IgD-negative memory B cell (primary cell): ENCODE measurements around the gene RSRC1. TPM values are rescaled to one million over a fixed set of nuclear protein-coding genes. Genes with fewer than 3 reads are reported as not detected.
A peak's percentile ranks its signal among the peaks of the same experiment; 100 is the strongest.

Source experiments
- H3K27ac Mint-ChIP-seq, 3 donors: one replicate each; pipeline ENCODE4 v1.8.0; 2020 to 2022; ENCODE audit warnings: mild to moderate bottlenecking in 3 of 3, mixed read lengths in 3 of 3, moderate library complexity in 1 of 3
- H3K27me3 Mint-ChIP-seq: one replicate; pipeline ENCODE4 v1.8.0; 2021; ENCODE audit warnings: mixed read lengths
- H3K36me3 Mint-ChIP-seq: one replicate; pipeline ENCODE4 v1.8.0; 2020; ENCODE audit warnings: mild to moderate bottlenecking, mixed read lengths
- H3K4me1 Mint-ChIP-seq, 3 donors: one replicate each; pipeline ENCODE4 v1.8.0; 2020 to 2022; ENCODE audit warnings: mixed read lengths in 3 of 3, mild to moderate bottlenecking in 1 of 3
- H3K4me3 Mint-ChIP-seq, 4 donors: one replicate each; pipeline ENCODE4 v1.8.0; 2020 to 2022; ENCODE audit warnings: mild to moderate bottlenecking in 4 of 4, mixed read lengths in 4 of 4, moderate library complexity in 3 of 4
- H3K9me3 Mint-ChIP-seq, 3 donors: one replicate each; pipeline ENCODE4 v1.8.0; 2020 to 2021; ENCODE audit warnings: mixed read lengths in 3 of 3, mild to moderate bottlenecking in 1 of 3
- polyA plus RNA-seq: library from polyadenylated mRNA; unstranded; fragments of 300-500 nt; fragmentation: Illumina TruSeq; gene quantifications from one replicate; pipeline ENCODE4 v1.2.3, GENCODE V29; 2021

RSRC1 gene
- polyA plus RNA-seq, 1 donor from 2014 or later = 42.3 TPM

DNA sequence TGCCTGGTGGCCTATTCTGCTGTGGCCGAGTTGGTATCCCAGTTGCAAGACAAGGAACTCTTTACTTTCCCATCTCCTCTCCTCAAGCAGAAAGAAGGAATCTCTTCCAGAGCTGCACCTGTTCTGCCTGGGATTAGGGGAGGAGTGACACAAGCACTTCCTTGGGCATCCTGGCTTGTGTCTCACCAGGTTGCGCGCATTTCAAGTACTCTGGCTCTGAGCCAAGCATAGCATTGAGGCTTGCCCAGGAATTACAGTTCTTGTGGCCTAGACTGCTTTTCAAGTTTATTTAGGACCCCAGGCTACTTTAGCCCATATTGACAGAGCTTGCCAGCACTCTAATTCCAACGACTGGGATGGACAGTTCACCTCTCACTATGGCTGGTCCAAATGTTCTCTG lies 150.5 kb downstream of the RSRC1 start:
- no peaks in the 10 kb centered on the region for H3K27me3 Mint-ChIP-seq
- no peak overlapping the region for H3K27ac Mint-ChIP-seq
- H3K4me3 Mint-ChIP-seq = no peak overlapping the region
- peaks cover 24% of the 10 kb centered on the region for H3K36me3 Mint-ChIP-seq
- H3K4me1 Mint-ChIP-seq = peaks cover 2 to 8% (median 3%) of the 10 kb centered on the region in 3 donors
- H3K9me3 Mint-ChIP-seq = peaks cover 0 to 29% (median 12%) of the 10 kb centered on the region in 3 donors

- Mint-ChIP-seq H3K27ac (no peak overlapping the region), H3K9me3 (peaks cover 0 to 27% (median 9%) of the 10 kb centered on the region in 3 donors), H3K27me3 (no peaks in the 10 kb centered on the region), H3K36me3 (peaks cover 24% of the 10 kb centered on the region), H3K4me3 (no peak overlapping the region), H3K4me1 (peaks cover 2 to 8% (median 3%) of the 10 kb centered on the region in 3 donors)
These were observed 151.6 kb downstream of the RSRC1 start for GRCh38 chr3:158261371-158261991.

DNA sequence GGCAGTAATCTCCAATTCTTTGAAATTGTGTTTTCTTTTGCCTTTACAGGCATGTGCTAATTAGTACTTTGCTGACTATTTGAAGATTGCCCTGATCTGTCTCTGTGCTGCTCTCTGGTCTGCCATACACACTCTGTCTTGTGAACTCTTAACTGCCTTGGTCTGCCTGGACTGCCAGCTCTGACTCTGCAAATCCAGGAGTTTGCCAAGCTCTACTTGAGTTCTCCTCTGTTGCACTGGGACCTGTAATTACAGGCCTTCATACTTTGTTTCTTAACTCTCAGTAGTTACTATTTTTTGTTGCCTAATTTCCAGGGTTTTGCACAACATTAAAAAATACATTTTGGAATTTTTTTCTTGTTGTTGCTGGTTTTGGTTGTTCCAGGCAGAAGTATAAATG lies 155.0 kb downstream of the RSRC1 start:
- peaks cover 0 to 2% (median 0%) of the 10 kb centered on the region in 3 donors for H3K4me1 Mint-ChIP-seq
- H3K4me3 Mint-ChIP-seq = no peak overlapping the region
- peaks cover 20% of the 10 kb centered on the region for H3K36me3 Mint-ChIP-seq
- peaks cover 0 to 27% (median 23%) of the 10 kb centered on the region in 3 donors for H3K9me3 Mint-ChIP-seq
- no peaks in the 10 kb centered on the region for H3K27me3 Mint-ChIP-seq
- H3K27ac Mint-ChIP-seq = no peak overlapping the region

- Mint-ChIP-seq H3K9me3 (peaks cover 0 to 23% (median 23%) of the 10 kb centered on the region in 3 donors), H3K4me3 (peak overlapping the region in 1 of 4 donors; percentile 74), H3K27me3 (no peaks in the 10 kb centered on the region), H3K27ac (no peak overlapping the region), H3K36me3 (peaks cover 16% of the 10 kb centered on the region), H3K4me1 (peaks cover 0 to 2% (median 0%) of the 10 kb centered on the region in 3 donors)
These were observed 157.1 kb downstream of the RSRC1 start for GRCh38 chr3:158267015-158267414.

DNA sequence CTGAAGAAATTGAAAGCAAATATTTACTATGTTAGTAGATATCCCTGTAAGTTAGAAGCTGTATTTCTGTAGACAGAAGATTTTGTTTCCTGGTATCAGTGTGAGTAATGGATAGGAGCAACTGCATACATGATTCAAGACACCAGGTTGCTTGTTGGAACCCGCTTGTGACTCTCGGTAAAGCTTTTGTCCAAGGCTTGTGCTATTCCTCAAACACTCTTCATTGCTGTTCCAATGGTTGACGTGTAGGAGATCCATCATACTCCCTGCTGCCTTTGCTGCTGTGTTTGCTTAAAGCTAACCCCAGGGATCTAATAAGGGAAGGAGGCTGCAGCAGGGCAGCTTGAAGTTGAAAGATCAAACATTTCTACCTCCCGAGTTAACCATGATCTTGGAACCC lies 160.1 kb downstream of the RSRC1 start:
- Mint-ChIP-seq H3K27ac (no peak overlapping the region), H3K27me3 (no peaks in the 10 kb centered on the region), H3K4me1 (no peaks in the 10 kb centered on the region), H3K9me3 (peaks cover 0 to 19% (median 14%) of the 10 kb centered on the region in 3 donors), H3K36me3 (peaks cover 11% of the 10 kb centered on the region), H3K4me3 (no peak overlapping the region)

DNA sequence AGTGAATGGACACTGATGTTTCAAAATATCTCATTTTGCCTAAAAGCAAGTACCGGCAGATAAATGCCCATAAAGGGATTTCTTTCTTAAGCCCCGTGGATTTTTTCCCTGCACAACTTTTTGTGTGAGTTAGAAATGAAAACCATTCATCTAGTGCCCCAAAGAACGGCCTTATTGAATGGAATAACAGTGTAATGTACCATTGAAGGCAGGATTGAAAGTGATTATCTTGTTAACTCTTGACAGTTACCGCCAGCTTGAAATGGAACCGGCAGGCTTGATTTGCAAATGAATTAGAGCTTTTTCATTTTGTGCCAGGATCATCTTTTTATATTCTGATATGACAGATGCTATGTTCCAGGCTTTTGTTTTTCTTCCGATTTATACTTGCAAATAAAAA lies 162.2 kb downstream of the RSRC1 start:
- no peaks in the 10 kb centered on the region for H3K4me1 Mint-ChIP-seq
- peaks cover 13% of the 10 kb centered on the region for H3K36me3 Mint-ChIP-seq
- no peak overlapping the region for H3K27ac Mint-ChIP-seq
- H3K9me3 Mint-ChIP-seq = peaks cover 0 to 12% (median 10%) of the 10 kb centered on the region in 3 donors
- H3K4me3 Mint-ChIP-seq = no peak overlapping the region
- no peaks in the 10 kb centered on the region for H3K27me3 Mint-ChIP-seq

- Mint-ChIP-seq H3K4me1 (no peaks in the 10 kb centered on the region), H3K27me3 (no peaks in the 10 kb centered on the region), H3K27ac (no peak overlapping the region), H3K9me3 (no peaks in the 10 kb centered on the region), H3K36me3 (peaks cover 21% of the 10 kb centered on the region), H3K4me3 (no peak overlapping the region)
These were observed 163.8 kb downstream of the RSRC1 start for GRCh38 chr3:158273656-158274055.

- H3K27me3 Mint-ChIP-seq = no peaks in the 10 kb centered on the region
- peaks cover 19% of the 10 kb centered on the region for H3K36me3 Mint-ChIP-seq
These were observed 168.3 kb downstream of the RSRC1 start for GRCh38 chr3:158278187-158278586.

DNA sequence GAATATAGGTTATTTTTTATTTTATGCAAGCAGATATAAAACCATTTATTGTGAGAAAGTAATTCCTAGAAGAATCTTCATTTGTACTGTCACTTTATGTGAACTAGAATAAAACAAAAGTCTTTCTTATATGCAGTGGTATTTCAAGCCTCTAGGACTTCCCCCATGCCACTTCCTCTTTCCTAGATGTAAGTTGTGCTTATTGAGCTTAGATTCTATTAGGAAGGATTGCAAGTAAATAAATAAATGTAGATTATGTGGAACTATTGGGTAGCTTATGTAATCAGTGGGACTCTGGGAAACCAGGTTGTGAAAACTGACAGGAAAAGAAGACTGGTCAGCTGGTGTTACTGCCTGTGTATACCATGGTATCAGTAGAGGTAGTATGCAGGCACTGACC lies 169.7 kb downstream of the RSRC1 start:
- no peak overlapping the region for H3K4me3 Mint-ChIP-seq
- H3K36me3 Mint-ChIP-seq = peaks cover 19% of the 10 kb centered on the region
- no peak overlapping the region for H3K27ac Mint-ChIP-seq
- no peaks in the 10 kb centered on the region for H3K27me3 Mint-ChIP-seq
- peaks cover 1 to 3% (median 2%) of the 10 kb centered on the region in 3 donors for H3K4me1 Mint-ChIP-seq
- peaks cover 0 to 5% (median 4%) of the 10 kb centered on the region in 3 donors for H3K9me3 Mint-ChIP-seq

More at GRCh38 chr3:158278187-158278586, 168.3 kb downstream of the RSRC1 start:
- Mint-ChIP-seq H3K27ac (no peak overlapping the region), H3K9me3 (peaks cover 0 to 5% (median 4%) of the 10 kb centered on the region in 3 donors), H3K4me1 (peaks cover 1 to 3% (median 2%) of the 10 kb centered on the region in 3 donors), H3K4me3 (no peak overlapping the region)

GRCh38 chr3:158295771-158296170 lies 185.9 kb downstream of the RSRC1 start:
- Mint-ChIP-seq H3K4me3 (no peak overlapping the region), H3K36me3 (peaks cover 6% of the 10 kb centered on the region), H3K27me3 (no peaks in the 10 kb centered on the region), H3K27ac (no peak overlapping the region), H3K9me3 (no peaks in the 10 kb centered on the region), H3K4me1 (peaks cover 0 to 1% (median 0%) of the 10 kb centered on the region in 3 donors)

DNA sequence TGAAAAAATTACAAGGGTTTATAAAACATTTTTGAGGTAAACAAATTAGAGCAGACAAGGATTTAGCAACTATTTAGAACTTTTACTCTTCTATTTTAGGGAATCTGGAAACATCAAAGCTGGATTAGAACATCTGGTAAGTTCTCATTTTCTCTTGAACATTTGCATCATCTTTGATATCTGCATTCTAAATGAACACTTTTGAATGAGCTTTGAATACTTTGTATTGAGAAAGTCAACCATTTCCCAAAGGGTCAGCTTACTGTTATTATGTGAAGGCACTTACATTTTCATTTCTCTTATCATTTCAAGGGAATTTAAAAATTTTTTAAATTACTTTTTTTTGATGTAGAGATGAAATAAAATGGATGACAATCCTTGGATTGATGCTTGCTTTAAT lies 188.1 kb downstream of the RSRC1 start:
- H3K27me3 Mint-ChIP-seq = no peaks in the 10 kb centered on the region
- H3K4me3 Mint-ChIP-seq = no peak overlapping the region
- H3K9me3 Mint-ChIP-seq = no peaks in the 10 kb centered on the region
- H3K36me3 Mint-ChIP-seq = peaks cover 6% of the 10 kb centered on the region
- H3K4me1 Mint-ChIP-seq = peaks cover 0 to 1% (median 0%) of the 10 kb centered on the region in 3 donors
- no peak overlapping the region for H3K27ac Mint-ChIP-seq

GRCh38 chr3:158308236-158308928 lies 198.5 kb downstream of the RSRC1 start:
- Mint-ChIP-seq H3K4me3 (no peak overlapping the region), H3K36me3 (peaks cover 5% of the 10 kb centered on the region), H3K4me1 (peaks cover 0 to 1% (median 0%) of the 10 kb centered on the region in 3 donors), H3K27me3 (no peaks in the 10 kb centered on the region), H3K27ac (no peak overlapping the region), H3K9me3 (no peaks in the 10 kb centered on the region)

DNA sequence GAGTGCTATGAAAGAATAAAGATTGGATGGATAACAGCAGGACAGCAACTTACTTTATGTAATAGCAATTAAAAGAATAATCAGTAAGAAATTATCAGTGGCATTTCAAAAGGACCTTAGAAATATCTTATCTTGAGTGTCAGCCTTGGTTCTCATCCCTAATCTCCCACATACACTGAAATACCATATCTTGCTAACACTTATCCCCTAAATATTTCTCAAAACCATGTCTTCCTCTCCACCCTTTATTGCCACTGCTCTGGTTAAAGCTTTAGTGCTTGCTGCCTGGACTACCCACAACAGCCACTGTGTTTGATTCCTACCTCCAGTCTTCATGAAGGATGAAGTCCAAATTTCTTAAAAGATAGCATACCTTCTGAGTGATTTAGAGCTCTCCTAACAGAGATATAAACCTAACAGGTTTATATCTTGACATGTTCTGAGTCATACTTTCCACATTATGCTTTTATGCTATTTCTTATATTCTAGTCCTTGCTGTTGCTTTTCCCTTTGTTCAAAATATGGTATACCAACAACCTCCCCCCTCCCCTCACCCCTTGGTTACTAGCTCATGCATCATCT lies 202.8 kb downstream of the RSRC1 start:
- Mint-ChIP-seq H3K9me3 (no peaks in the 10 kb centered on the region), H3K36me3 (peaks cover 2% of the 10 kb centered on the region), H3K27ac (no peak overlapping the region), H3K4me1 (peaks cover 0 to 2% (median 1%) of the 10 kb centered on the region in 3 donors), H3K4me3 (no peak overlapping the region), H3K27me3 (no peaks in the 10 kb centered on the region)

- H3K4me1 Mint-ChIP-seq = peaks cover 0 to 2% (median 1%) of the 10 kb centered on the region in 3 donors
- no peak overlapping the region for H3K4me3 Mint-ChIP-seq
- peaks cover 5% of the 10 kb centered on the region for H3K36me3 Mint-ChIP-seq
- no peak overlapping the region for H3K27ac Mint-ChIP-seq
- peaks cover under 1 to 1% (median under 1%) of the 10 kb centered on the region in 3 donors for H3K9me3 Mint-ChIP-seq
- no peaks in the 10 kb centered on the region for H3K27me3 Mint-ChIP-seq
These were observed 203.5 kb downstream of the RSRC1 start for GRCh38 chr3:158313338-158313927.
